Dermis microvascular lymphatic vessel endothelial cell (primary cell): Measurements from ENCODE around the gene ERP27. TPM values are rescaled to one million over a fixed set of nuclear protein-coding genes. Genes with fewer than 3 reads are reported as not detected.
A peak's percentile ranks its signal among the peaks of the same experiment; 100 is the strongest.

ENCODE experiments used
- DNase-seq, 2 donors: peaks; one replicate each; pipeline versions ENCODE4 v3.0.0 to v3.0.0-alpha.2; 2010; ENCODE audit warnings: low read depth in 2 of 2
- total RNA-seq: library from RNA; depleted of rRNA; stranded (reverse); fragments of >200 nt; gene quantifications from 2 replicates; pipeline ENCODE4 v1.2.1, GENCODE V29; 2014

Gene ERP27
- total RNA-seq, 1 donor from 2014 or later, result 0.13 TPM

GRCh38 chr12:14904854-14905253 lies 33.5 kb downstream of the ERP27 start:
- peak in 1 of 2 donors; percentile 75 for DNase-seq

DNA sequence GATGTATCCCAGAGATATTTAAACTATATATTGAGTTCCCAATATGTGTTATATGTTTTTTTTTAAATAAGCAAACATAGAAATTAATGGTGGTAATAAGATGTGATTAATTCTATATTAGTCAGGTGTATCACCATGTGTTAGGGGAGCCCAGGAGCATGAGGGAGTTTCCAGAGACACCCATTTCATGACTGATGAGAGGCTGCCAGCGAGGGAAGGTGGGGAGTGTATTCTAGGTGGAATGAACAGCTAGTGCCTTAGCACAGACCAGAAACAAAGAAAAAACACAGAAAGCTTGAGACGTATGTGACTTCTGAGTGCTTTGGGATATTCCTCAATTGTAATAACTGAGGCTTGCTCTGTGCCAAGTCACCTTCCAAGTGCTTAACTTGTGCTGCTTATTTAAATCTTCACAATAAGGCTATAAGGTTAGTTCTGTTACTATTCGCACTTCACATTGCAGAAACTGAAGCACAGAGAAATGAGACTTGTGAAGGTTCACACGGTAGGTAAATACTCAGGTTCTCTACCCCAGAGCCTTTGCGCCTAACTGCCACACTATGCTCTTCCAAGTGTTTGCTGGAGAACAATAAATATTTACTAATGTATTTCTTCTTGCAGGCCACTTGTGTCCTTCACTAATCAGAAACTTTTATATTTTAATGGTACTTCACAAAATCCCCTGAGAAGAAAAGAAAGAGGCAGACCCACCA lies 34.8 kb downstream of the ERP27 start:
- DNase-seq, result no peak

DNA sequence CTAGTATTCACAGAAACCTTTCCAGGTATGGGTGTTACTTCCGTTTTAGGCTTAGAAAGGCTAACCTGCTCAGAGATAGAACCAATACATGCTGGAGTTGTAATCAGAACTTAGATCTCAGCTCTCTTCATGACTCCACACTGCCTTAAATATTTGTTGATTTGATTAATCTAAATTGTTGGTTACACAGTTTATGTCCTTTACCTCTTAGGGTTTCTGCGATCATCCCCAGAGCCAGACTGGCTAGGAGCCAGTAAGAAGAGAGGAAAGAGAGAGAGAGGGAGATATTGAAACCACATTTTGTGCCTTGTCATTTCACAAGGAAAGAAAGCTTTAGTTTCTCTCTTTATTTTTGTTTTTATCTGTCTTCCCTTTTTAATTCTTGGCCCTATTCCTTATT lies 35.9 kb downstream of the ERP27 start:
- no peak for DNase-seq

- no peak for DNase-seq
Observed at GRCh38 chr12:14901228-14901562, 37.1 kb downstream of the ERP27 start.

- DNase-seq, result no peak
Observed at GRCh38 chr12:14900521-14901227, 37.7 kb downstream of the ERP27 start.

GRCh38 chr12:14896521-14897169 lies 41.7 kb downstream of the ERP27 start:
- DNase-seq, result no peak

DNA sequence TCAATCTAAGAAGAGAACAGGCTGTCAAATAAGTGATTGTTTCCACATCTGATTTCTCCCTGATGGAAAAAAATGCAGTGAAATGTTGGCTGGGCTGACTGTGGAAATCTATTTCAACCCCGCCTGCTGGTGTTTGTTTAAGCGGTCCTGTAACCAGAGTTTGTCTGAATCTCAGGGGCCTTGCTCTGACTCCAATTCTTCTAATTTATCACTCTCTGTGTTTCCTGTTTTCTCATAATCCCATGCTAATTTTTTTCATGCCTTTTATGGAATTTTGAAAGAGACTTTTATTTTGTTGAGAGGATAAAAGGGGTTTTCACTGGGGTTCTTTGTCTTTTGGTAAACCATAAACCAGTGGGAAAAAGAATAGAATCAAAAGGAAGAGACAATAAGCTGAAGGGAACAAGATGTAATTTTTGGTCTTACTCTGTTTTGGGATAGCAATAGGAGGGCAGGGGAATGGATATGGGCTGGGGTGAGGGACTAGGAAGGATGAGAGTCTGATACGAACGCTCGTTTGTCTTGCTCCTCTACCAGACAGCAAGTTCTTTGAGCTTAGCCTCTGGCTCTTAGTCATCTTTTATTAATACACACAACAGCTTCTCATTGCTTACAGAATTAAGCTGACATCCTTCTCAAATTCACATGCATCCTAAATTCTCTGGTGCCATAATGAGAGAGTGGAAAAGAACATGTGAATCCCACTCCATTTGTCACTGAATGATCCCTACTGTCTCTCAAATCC lies 44.7 kb downstream of the ERP27 start:
- DNase-seq, result peak in 1 of 2 donors; percentile 54

- DNase-seq, result no peak
Observed at GRCh38 chr12:14892726-14893505, 45.4 kb downstream of the ERP27 start.

- no peak for DNase-seq
Observed at GRCh38 chr12:14890701-14891100, 47.6 kb downstream of the ERP27 start.

DNA sequence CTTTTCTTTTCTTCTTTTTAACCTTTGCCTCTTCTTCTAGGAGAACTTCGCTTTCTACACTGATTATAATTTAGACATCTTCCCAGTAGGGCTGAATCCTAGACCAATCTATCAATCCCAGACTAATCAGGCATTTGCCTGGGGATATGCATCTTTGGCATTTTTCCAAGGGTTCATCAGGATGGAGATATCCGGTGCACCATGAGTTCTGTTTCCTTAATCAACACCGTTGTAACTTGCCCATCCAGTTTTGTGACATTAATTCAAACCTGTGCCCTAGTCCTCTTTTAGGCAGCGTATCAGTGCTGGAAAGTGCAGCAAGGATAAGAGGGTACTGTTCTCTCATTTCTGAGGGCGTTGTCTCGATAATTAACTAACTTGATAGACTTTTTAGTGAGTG lies 52.1 kb downstream of the ERP27 start:
- DNase-seq, result peak in 1 of 2 donors; percentile 56

- DNase-seq, result peak; percentile 68 to 96
Observed at GRCh38 chr12:14885718-14886221, 52.6 kb downstream of the ERP27 start, which contains the start of gene MGP. MGP (minus strand) TSS chr12:14885854; CDS start chr12:14885791, 63 bp downstream.

- DNase-seq, result peak in 1 of 2 donors; percentile 84
Observed at GRCh38 chr12:14884458-14884878, 53.9 kb downstream of the ERP27 start.

- no peak for DNase-seq
Observed at GRCh38 chr12:14883686-14884085, 54.7 kb downstream of the ERP27 start.

DNA sequence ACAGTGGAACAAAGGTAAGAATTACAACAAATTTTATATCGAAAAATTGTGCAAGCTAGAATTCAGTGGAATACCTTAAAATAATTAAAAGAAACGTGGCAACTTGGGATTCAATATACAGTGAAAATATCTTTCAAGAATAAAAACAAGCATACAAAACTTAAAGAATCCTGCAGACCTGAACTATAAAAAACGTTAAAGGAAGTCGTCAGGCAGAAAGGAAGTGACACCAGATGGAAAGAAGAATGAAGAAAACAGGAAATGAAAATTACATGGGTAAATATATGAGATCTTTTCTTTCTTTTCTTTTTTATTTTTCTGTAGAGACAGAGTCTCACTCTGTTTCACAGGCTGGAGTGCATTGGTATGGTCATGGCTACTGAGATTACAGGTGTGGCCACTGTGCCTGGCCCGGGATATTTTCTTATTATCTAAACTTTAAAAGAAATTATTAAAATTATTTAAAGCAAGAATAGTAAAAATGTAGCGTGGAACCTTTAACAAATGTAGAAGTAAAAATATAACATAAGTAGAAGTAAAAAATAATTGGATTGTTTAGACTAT lies 57.4 kb downstream of the ERP27 start:
- DNase-seq, result no peak

DNA sequence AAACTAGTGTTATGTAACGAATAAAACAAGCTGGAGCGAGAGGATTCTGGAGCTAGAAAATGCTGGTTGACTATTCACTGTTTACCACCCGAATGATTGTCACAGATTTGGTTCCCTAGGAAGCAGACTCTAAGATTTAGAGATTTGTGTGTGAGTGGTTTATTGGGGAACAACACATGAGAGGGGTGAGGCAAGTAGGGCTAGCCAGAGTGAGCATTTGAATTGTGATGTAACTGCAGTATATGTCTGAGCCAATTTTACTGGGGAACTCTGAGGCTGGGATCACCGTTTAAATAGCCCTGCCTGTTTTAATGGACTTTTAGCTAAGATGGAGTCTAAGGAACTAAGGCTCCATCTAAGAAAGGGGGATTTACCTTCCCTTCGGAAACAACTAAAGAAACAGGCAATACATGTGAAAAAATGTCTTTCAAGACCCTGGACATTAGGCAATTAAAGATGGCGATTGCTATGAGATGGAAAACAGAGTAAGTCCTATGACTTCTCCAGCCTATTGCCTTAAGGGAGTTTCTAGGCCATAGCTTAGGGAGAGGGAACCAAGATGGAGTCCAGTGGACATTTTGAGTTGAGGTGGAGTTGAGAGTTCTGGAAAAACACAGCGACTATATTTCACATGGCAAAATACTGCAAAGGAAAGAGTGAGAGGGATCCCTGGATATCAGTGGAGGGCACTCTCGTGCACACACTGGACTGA lies 59.0 kb downstream of the ERP27 start:
- DNase-seq, result peak in 1 of 2 donors; percentile 33

DNA sequence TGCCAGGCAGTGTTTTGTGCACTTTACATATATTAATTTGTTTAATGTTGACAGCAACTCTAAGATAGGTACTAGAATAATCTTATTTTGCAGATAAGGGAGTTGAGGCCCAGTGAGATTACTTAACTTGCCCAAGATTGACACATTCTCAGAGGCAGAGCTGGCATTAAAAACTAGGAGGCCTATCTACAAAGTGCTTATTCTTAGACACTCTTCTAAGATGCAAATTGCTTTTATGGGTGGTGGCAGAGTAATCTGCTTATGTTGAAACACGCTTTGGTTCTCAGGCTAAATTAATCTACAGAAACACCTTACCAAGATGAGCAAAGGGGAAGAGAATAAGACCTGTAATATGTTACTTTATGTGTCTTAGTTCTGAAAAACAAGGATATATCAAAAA lies 59.8 kb downstream of the ERP27 start:
- no peak for DNase-seq

GRCh38 chr12:14876833-14877232 lies 61.5 kb downstream of the ERP27 start:
- DNase-seq, result no peak

DNA sequence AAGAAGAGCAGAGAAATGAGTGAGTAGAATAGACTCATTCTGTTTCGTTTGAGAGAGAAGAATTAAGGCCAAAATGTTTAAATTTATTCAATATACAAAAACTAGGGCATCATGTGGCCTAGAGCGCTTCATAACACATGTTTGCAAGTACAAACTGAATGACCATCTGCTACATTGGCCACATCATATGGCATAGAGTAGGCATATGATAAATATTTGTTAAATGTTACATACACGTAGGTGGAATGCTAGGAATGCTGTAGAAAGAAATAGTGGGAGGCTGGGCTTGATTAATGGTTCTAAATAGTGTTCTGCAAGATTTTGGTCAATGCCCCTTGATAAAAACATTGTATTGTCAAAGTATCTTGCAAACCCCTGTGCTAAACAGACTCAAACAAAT lies 63.5 kb downstream of the ERP27 start:
- DNase-seq, result no peak

DNA sequence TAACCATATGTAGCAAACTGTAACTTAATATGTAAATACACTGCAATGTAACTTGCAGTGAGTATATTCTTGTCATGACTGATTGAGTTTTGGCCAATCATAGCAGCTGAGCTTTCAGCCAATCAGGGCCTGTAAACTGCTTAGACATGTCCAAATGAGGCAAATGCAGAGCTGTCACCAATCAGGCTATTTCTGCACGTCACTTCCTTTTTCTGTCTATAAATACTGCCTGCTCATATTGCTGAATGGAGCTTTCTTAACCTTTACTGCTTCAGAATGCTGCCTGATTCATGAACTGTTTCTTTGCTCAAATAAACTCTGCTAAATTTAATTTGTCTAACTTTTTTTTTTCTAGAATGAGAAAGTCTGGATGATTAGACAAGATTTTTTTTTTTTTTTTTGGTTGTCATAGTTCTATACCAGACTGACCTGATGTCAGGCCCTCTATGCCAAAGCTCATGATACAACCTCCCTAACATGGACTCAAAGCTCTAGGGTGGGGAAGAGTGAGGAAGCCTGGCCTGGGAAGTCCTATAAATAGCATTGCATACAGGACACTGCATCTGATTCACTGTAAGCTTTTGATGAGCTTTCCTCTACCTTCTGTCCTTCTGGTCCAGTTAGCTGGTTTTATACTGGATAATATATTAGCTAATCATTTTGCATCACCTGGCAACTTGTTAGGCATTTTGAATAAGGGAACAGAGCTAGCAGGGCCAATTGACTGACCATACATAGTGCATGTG lies 64.7 kb downstream of the ERP27 start:
- no peak for DNase-seq
